ENCODE results near the gene NOL8.
A peak's percentile ranks its signal among the peaks of the same experiment; 100 is the strongest.

NOL8 gene

GRCh38 chr9:92310562-92310961, 14.6 kb downstream of the NOL8 start:
- no peak for DNase-seq

- DNase-seq, result no peak
Measured at GRCh38 chr9:92308893-92309292, 16.3 kb downstream of the NOL8 start.

- DNase-seq, result no peak
Measured at GRCh38 chr9:92300936-92301335, 24.2 kb downstream of the NOL8 start.

- no peak for DNase-seq
Measured at GRCh38 chr9:92299116-92299515, 26.0 kb downstream of the NOL8 start.

- no peak for DNase-seq
Measured at GRCh38 chr9:92298036-92298435, 27.1 kb downstream of the NOL8 start.

GRCh38 chr9:92297611-92298010, 27.5 kb downstream of the NOL8 start:
- DNase-seq, result no peak

- no peak for DNase-seq
Measured at GRCh38 chr9:92295827-92296258, 29.3 kb downstream of the NOL8 start.

- DNase-seq, result no peak
Measured at GRCh38 chr9:92295240-92295790, 29.8 kb downstream of the NOL8 start.

- peak; percentile 71 for DNase-seq
Measured at GRCh38 chr9:92294297-92294676, 30.9 kb downstream of the NOL8 start.

GRCh38 chr9:92293452-92294296, 31.5 kb downstream of the NOL8 start, which contains the start of gene IARS1:
Gene IARS1 (minus strand): TSS chr9:92293697. CDS start chr9:92289419, 4,278 bp downstream.
- DNase-seq, result peak; percentile 100

GRCh38 chr9:92293075-92293354, 32.1 kb downstream of the NOL8 start:
- DNase-seq, result no peak

- DNase-seq, result no peak
Measured at GRCh38 chr9:92292338-92293074, 32.6 kb downstream of the NOL8 start.

GRCh38 chr9:92291577-92291976, 33.6 kb downstream of the NOL8 start:
- DNase-seq, result no peak

- no peak for DNase-seq
Measured at GRCh38 chr9:92290785-92291429, 34.2 kb downstream of the NOL8 start.

GRCh38 chr9:92289708-92290390, 35.3 kb downstream of the NOL8 start:
- DNase-seq, result no peak

GRCh38 chr9:92279302-92279701, 45.8 kb downstream of the NOL8 start:
- DNase-seq, result no peak

GRCh38 chr9:92278110-92278509, 47.0 kb downstream of the NOL8 start:
- no peak for DNase-seq

- no peak for DNase-seq
Measured at GRCh38 chr9:92276331-92277032, 48.7 kb downstream of the NOL8 start.

GRCh38 chr9:92275541-92275940, 49.6 kb downstream of the NOL8 start:
- DNase-seq, result no peak

GRCh38 chr9:92270511-92270910, 54.6 kb downstream of the NOL8 start:
- DNase-seq, result no peak

- DNase-seq, result no peak
Measured at GRCh38 chr9:92266486-92266885, 58.7 kb downstream of the NOL8 start.

- DNase-seq, result no peak
Measured at GRCh38 chr9:92265154-92265553, 60.0 kb downstream of the NOL8 start.

All from activated CD8-positive, alpha-beta memory T cell treated with anti-CD3 and anti-CD28 coated beads for 24 hours (primary cell).